ENCODE results near the gene PEX11G.

PEX11G gene

DNA sequence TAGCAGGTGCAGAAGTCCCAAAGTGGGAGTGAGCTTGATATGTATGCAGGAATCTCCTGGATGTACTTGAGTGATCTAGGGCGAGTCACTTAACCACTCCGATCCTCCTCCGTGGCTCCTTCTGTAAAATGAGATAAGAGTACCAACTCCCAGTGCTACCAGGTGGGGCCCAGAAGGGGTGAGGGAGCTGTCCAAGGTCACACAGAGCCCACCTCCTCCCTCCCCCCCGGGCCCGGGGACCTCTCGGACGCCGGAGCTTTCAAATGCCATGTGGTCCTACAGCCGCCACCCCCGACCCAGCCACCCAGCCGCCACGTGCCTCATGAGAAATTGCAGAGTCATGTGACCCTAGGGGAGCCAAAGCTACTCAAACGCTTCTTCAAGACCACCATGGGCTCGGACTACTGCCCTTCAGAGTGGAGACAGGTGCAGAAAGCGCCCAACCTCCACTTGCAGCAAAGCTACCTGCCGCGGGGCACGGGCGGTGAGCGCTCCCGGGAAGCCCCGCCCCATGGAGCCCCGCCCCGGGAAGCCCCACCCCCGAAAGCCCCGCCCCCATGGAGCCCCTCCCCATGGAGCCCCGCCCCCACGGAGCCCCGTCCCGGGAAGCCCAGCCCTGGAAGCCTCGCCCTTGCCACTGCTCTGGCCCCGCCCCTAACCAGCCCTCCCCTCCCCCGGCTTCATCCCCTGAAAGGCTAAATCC, 17.0 kb upstream of the PEX11G start:
- no peak overlapping the region for H3K4me3 ChIP-seq (IDR thresholded peaks at IDR 0.05; ENCODE audit: insufficient read depth, low read depth, low read length)
- peaks cover 18% of the 10 kb centered on the region; the same call in 1 of the 2 replicates for H3K27me3 ChIP-seq (ENCODE audit: insufficient read depth, low read depth)
- H2AFZ ChIP-seq (ENCODE audit: low read depth): peak overlapping the region; percentile 90
- H3K4me2 ChIP-seq: peak overlapping the region; percentile 51
- no peaks in the 10 kb centered on the region for H3K79me2 ChIP-seq (ENCODE audit: insufficient read depth, low read depth)
- no peaks in the 10 kb centered on the region for H3K36me3 ChIP-seq (ENCODE audit: insufficient read depth)
- TF ChIP-seq CTCF (conservative IDR thresholded peaks at IDR 0.05; ENCODE audit: low read depth, low read length): no peak
- no peak overlapping the region for H3K27ac ChIP-seq
- H3K9ac ChIP-seq: peak overlapping the region; percentile 2; the same call in 1 of the 2 replicates
- H3K4me1 ChIP-seq (ENCODE audit: low read depth, poor library complexity, severe bottlenecking): peaks cover 24% of the 10 kb centered on the region
- no peaks in the 10 kb centered on the region for H4K20me1 ChIP-seq (ENCODE audit: insufficient read depth)

DNA sequence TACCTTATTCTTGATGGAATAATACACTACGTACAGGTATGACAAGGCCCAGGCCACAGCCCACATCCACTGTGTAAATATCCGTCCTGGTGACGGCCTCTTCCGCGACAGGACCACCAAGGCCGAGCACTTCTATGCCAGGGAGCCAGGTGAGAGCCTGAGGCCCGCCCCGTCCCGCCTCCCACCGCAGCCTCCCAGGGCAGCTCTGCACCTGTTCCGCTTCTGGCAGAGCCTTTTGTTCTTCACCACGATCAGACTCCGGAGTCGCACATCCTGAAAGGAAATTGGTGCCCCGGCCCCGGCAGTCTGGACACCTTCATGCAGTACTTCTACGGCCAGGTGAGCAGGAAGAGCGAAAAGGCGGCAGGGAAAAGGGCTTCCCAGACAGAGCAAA, 16.4 kb upstream of the PEX11G start:
- Histone ChIP-seq H4K20me1 (ENCODE audit: insufficient read depth) (no peaks in the 10 kb centered on the region), H3K4me2 (peak overlapping the region; percentile 51), H3K4me1 (ENCODE audit: low read depth, poor library complexity, severe bottlenecking) (peaks cover 24% of the 10 kb centered on the region), H3K9ac (peak overlapping the region; percentile 2; the same call in 1 of the 2 replicates), H2AFZ (ENCODE audit: low read depth) (peak overlapping the region; percentile 90), H3K4me3 (IDR thresholded peaks at IDR 0.05; ENCODE audit: insufficient read depth, low read depth, low read length) (no peak overlapping the region), H3K27me3 (ENCODE audit: insufficient read depth, low read depth) (peaks cover 13% of the 10 kb centered on the region; the same call in 1 of the 2 replicates), H3K27ac (no peak overlapping the region), H3K79me2 (ENCODE audit: insufficient read depth, low read depth) (no peaks in the 10 kb centered on the region), H3K36me3 (ENCODE audit: insufficient read depth) (no peaks in the 10 kb centered on the region)
- no peak for TF ChIP-seq CTCF (conservative IDR thresholded peaks at IDR 0.05; ENCODE audit: low read depth, low read length)

GRCh38 chr19:7504684-7505083, 15.8 kb upstream of the PEX11G start:
- Histone ChIP-seq H3K36me3 (ENCODE audit: insufficient read depth) (no peaks in the 10 kb centered on the region), H3K4me2 (no peak overlapping the region), H3K9ac (no peak overlapping the region), H3K4me1 (ENCODE audit: low read depth, poor library complexity, severe bottlenecking) (peaks cover 24% of the 10 kb centered on the region), H3K4me3 (IDR thresholded peaks at IDR 0.05; ENCODE audit: insufficient read depth, low read depth, low read length) (no peak overlapping the region), H3K79me2 (ENCODE audit: insufficient read depth, low read depth) (no peaks in the 10 kb centered on the region), H3K27me3 (ENCODE audit: insufficient read depth, low read depth) (peaks cover 7% of the 10 kb centered on the region; the same call in 1 of the 2 replicates), H2AFZ (ENCODE audit: low read depth) (no peak overlapping the region; the same call in 1 of the 2 replicates), H4K20me1 (ENCODE audit: insufficient read depth) (no peaks in the 10 kb centered on the region), H3K27ac (no peak overlapping the region)
- TF ChIP-seq CTCF (conservative IDR thresholded peaks at IDR 0.05; ENCODE audit: low read depth, low read length): no peak

DNA sequence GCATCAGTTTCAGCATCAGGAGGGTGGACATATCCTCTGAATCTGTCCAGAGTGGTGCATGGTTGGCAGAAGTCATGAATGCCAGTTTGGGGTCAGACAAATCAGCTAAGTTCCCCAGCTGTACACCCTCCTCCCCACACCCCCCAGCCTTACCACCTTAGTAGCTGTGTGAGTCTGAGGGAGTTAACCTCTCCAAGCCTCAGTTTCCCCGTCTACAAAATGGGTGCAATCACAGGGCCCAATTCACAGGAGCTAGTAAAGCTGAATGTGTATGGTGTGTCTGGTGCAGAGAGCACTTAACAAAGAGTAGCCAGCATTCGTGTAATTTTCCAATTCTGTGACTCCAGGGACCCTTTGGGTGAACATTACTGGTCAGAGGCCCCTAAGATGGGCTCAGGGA, 13.7 kb upstream of the PEX11G start:
- peaks cover 18% of the 10 kb centered on the region for H3K4me1 ChIP-seq (ENCODE audit: low read depth, poor library complexity, severe bottlenecking)
- H3K4me3 ChIP-seq (IDR thresholded peaks at IDR 0.05; ENCODE audit: insufficient read depth, low read depth, low read length): no peak overlapping the region
- peaks cover 7% of the 10 kb centered on the region for H3K27me3 ChIP-seq (ENCODE audit: insufficient read depth, low read depth)
- no peak overlapping the region for H3K27ac ChIP-seq
- no peak overlapping the region for H2AFZ ChIP-seq (ENCODE audit: low read depth)
- H4K20me1 ChIP-seq (ENCODE audit: insufficient read depth): no peaks in the 10 kb centered on the region
- no peak overlapping the region for H3K4me2 ChIP-seq
- no peaks in the 10 kb centered on the region for H3K36me3 ChIP-seq (ENCODE audit: insufficient read depth)
- no peak overlapping the region for H3K9ac ChIP-seq
- TF ChIP-seq CTCF (conservative IDR thresholded peaks at IDR 0.05; ENCODE audit: low read depth, low read length): no peak
- H3K79me2 ChIP-seq (ENCODE audit: insufficient read depth, low read depth): no peaks in the 10 kb centered on the region

Data from KMS-11 (cell line).